ENCODE data around the gene PARD3B.

PARD3B gene

GRCh38 chr2:204948024-204948763, 402.9 kb downstream of the PARD3B start:
- H3K36me3 ChIP-seq (ENCODE audit: control insufficient read depth, low read depth, low read length): no peaks in the 10 kb centered on the region
- H3K4me1 ChIP-seq (ENCODE audit: control insufficient read depth, low read depth, low read length): no peaks in the 10 kb centered on the region
- H3K27ac ChIP-seq (ENCODE audit: low read length): no peak overlapping the region
- H3K4me3 ChIP-seq (ENCODE audit: low read length): no peak overlapping the region
- no peaks in the 10 kb centered on the region for H3K9me3 ChIP-seq (ENCODE audit: control insufficient read depth, low read depth, low read length)
- no peaks in the 10 kb centered on the region for H3K27me3 ChIP-seq (ENCODE audit: control insufficient read depth, insufficient read depth, low read length)
- H3K9ac ChIP-seq (ENCODE audit: low read length): no peak overlapping the region

GRCh38 chr2:204948822-204949221, 403.5 kb downstream of the PARD3B start:
- Histone ChIP-seq H3K27ac (ENCODE audit: low read length) (no peak overlapping the region), H3K9me3 (ENCODE audit: control insufficient read depth, low read depth, low read length) (no peaks in the 10 kb centered on the region), H3K36me3 (ENCODE audit: control insufficient read depth, low read depth, low read length) (no peaks in the 10 kb centered on the region), H3K4me1 (ENCODE audit: control insufficient read depth, low read depth, low read length) (no peaks in the 10 kb centered on the region), H3K9ac (ENCODE audit: low read length) (no peak overlapping the region), H3K4me3 (ENCODE audit: low read length) (no peak overlapping the region), H3K27me3 (ENCODE audit: control insufficient read depth, insufficient read depth, low read length) (no peaks in the 10 kb centered on the region)

- no peaks in the 10 kb centered on the region for H3K9me3 ChIP-seq (ENCODE audit: control insufficient read depth, low read depth, low read length)
- no peak overlapping the region for H3K27ac ChIP-seq (ENCODE audit: low read length)
- no peaks in the 10 kb centered on the region for H3K4me1 ChIP-seq (ENCODE audit: control insufficient read depth, low read depth, low read length)
- H3K36me3 ChIP-seq (ENCODE audit: control insufficient read depth, low read depth, low read length): no peaks in the 10 kb centered on the region
- no peak overlapping the region for H3K4me3 ChIP-seq (ENCODE audit: low read length)
- no peak overlapping the region for H3K9ac ChIP-seq (ENCODE audit: low read length)
- no peaks in the 10 kb centered on the region for H3K27me3 ChIP-seq (ENCODE audit: control insufficient read depth, insufficient read depth, low read length)
Measured at GRCh38 chr2:204950695-204951346, 405.5 kb downstream of the PARD3B start.

- no peak overlapping the region for H3K27ac ChIP-seq (ENCODE audit: low read length)
- no peak overlapping the region for H3K9ac ChIP-seq (ENCODE audit: low read length)
- no peaks in the 10 kb centered on the region for H3K27me3 ChIP-seq (ENCODE audit: control insufficient read depth, insufficient read depth, low read length)
- no peak overlapping the region for H3K4me3 ChIP-seq (ENCODE audit: low read length)
- no peaks in the 10 kb centered on the region for H3K4me1 ChIP-seq (ENCODE audit: control insufficient read depth, low read depth, low read length)
- no peaks in the 10 kb centered on the region for H3K36me3 ChIP-seq (ENCODE audit: control insufficient read depth, low read depth, low read length)
- H3K9me3 ChIP-seq (ENCODE audit: control insufficient read depth, low read depth, low read length): no peaks in the 10 kb centered on the region
Measured at GRCh38 chr2:204958371-204958770, 413.1 kb downstream of the PARD3B start.

- H3K27me3 ChIP-seq (ENCODE audit: control insufficient read depth, insufficient read depth, low read length): no peaks in the 10 kb centered on the region
- H3K36me3 ChIP-seq (ENCODE audit: control insufficient read depth, low read depth, low read length): no peaks in the 10 kb centered on the region
- H3K9me3 ChIP-seq (ENCODE audit: control insufficient read depth, low read depth, low read length): no peaks in the 10 kb centered on the region
- no peaks in the 10 kb centered on the region for H3K4me1 ChIP-seq (ENCODE audit: control insufficient read depth, low read depth, low read length)
- no peak overlapping the region for H3K27ac ChIP-seq (ENCODE audit: low read length)
- H3K9ac ChIP-seq (ENCODE audit: low read length): no peak overlapping the region
- H3K4me3 ChIP-seq (ENCODE audit: low read length): no peak overlapping the region
Measured at GRCh38 chr2:204964414-204964813, 419.1 kb downstream of the PARD3B start.

GRCh38 chr2:204966245-204966644, 421.0 kb downstream of the PARD3B start:
- H3K36me3 ChIP-seq (ENCODE audit: control insufficient read depth, low read depth, low read length): no peaks in the 10 kb centered on the region
- no peak overlapping the region for H3K27ac ChIP-seq (ENCODE audit: low read length)
- H3K9me3 ChIP-seq (ENCODE audit: control insufficient read depth, low read depth, low read length): no peaks in the 10 kb centered on the region
- H3K27me3 ChIP-seq (ENCODE audit: control insufficient read depth, insufficient read depth, low read length): no peaks in the 10 kb centered on the region
- no peak overlapping the region for H3K9ac ChIP-seq (ENCODE audit: low read length)
- H3K4me1 ChIP-seq (ENCODE audit: control insufficient read depth, low read depth, low read length): no peaks in the 10 kb centered on the region
- H3K4me3 ChIP-seq (ENCODE audit: low read length): no peak overlapping the region

- no peaks in the 10 kb centered on the region for H3K27me3 ChIP-seq (ENCODE audit: control insufficient read depth, insufficient read depth, low read length)
- no peak overlapping the region for H3K4me3 ChIP-seq (ENCODE audit: low read length)
- no peak overlapping the region for H3K9ac ChIP-seq (ENCODE audit: low read length)
- no peaks in the 10 kb centered on the region for H3K9me3 ChIP-seq (ENCODE audit: control insufficient read depth, low read depth, low read length)
- no peak overlapping the region for H3K27ac ChIP-seq (ENCODE audit: low read length)
- H3K36me3 ChIP-seq (ENCODE audit: control insufficient read depth, low read depth, low read length): no peaks in the 10 kb centered on the region
- peaks cover under 1% of the 10 kb centered on the region for H3K4me1 ChIP-seq (ENCODE audit: control insufficient read depth, low read depth, low read length)
Measured at GRCh38 chr2:204967199-204967960, 422.1 kb downstream of the PARD3B start.

GRCh38 chr2:204971206-204971907, 426.1 kb downstream of the PARD3B start:
- H3K27ac ChIP-seq (ENCODE audit: low read length): no peak overlapping the region

GRCh38 chr2:204972161-204972560, 426.9 kb downstream of the PARD3B start:
- no peak overlapping the region for H3K4me3 ChIP-seq (ENCODE audit: low read length)
- H3K27ac ChIP-seq (ENCODE audit: low read length): no peak overlapping the region
- H3K9me3 ChIP-seq (ENCODE audit: control insufficient read depth, low read depth, low read length): no peaks in the 10 kb centered on the region
- no peaks in the 10 kb centered on the region for H3K27me3 ChIP-seq (ENCODE audit: control insufficient read depth, insufficient read depth, low read length)
- peaks cover 8% of the 10 kb centered on the region for H3K4me1 ChIP-seq (ENCODE audit: control insufficient read depth, low read depth, low read length)
- H3K9ac ChIP-seq (ENCODE audit: low read length): no peak overlapping the region
- no peaks in the 10 kb centered on the region for H3K36me3 ChIP-seq (ENCODE audit: control insufficient read depth, low read depth, low read length)

More at GRCh38 chr2:204971206-204971907, 426.1 kb downstream of the PARD3B start:
- no peaks in the 10 kb centered on the region for H3K9me3 ChIP-seq (ENCODE audit: control insufficient read depth, low read depth, low read length)
- peaks cover 8% of the 10 kb centered on the region for H3K4me1 ChIP-seq (ENCODE audit: control insufficient read depth, low read depth, low read length)
- H3K36me3 ChIP-seq (ENCODE audit: control insufficient read depth, low read depth, low read length): no peaks in the 10 kb centered on the region
- H3K9ac ChIP-seq (ENCODE audit: low read length): no peak overlapping the region
- no peaks in the 10 kb centered on the region for H3K27me3 ChIP-seq (ENCODE audit: control insufficient read depth, insufficient read depth, low read length)
- H3K4me3 ChIP-seq (ENCODE audit: low read length): no peak overlapping the region

- Histone ChIP-seq H3K9me3 (ENCODE audit: control insufficient read depth, low read depth, low read length) (no peaks in the 10 kb centered on the region), H3K4me3 (ENCODE audit: low read length) (no peak overlapping the region), H3K4me1 (ENCODE audit: control insufficient read depth, low read depth, low read length) (peaks cover 8% of the 10 kb centered on the region), H3K27me3 (ENCODE audit: control insufficient read depth, insufficient read depth, low read length) (no peaks in the 10 kb centered on the region), H3K36me3 (ENCODE audit: control insufficient read depth, low read depth, low read length) (no peaks in the 10 kb centered on the region), H3K9ac (ENCODE audit: low read length) (no peak overlapping the region), H3K27ac (ENCODE audit: low read length) (no peak overlapping the region)
Measured at GRCh38 chr2:204972606-204973336, 427.5 kb downstream of the PARD3B start.

- H3K27me3 ChIP-seq (ENCODE audit: control insufficient read depth, insufficient read depth, low read length): no peaks in the 10 kb centered on the region
- H3K4me1 ChIP-seq (ENCODE audit: control insufficient read depth, low read depth, low read length): peaks cover 12% of the 10 kb centered on the region
- H3K36me3 ChIP-seq (ENCODE audit: control insufficient read depth, low read depth, low read length): no peaks in the 10 kb centered on the region
- no peak overlapping the region for H3K27ac ChIP-seq (ENCODE audit: low read length)
- no peak overlapping the region for H3K9ac ChIP-seq (ENCODE audit: low read length)
- H3K4me3 ChIP-seq (ENCODE audit: low read length): no peak overlapping the region
- no peaks in the 10 kb centered on the region for H3K9me3 ChIP-seq (ENCODE audit: control insufficient read depth, low read depth, low read length)
Measured at GRCh38 chr2:204973616-204974015, 428.3 kb downstream of the PARD3B start.

All from iPS-18a (cell line).